HepG2 (cell line): Measurements from ENCODE around the gene CCL27. TPM values are rescaled to one million over a fixed set of nuclear protein-coding genes. Genes with fewer than 3 reads are reported as not detected.

Experiments
- CBX5 ChIP-seq: sonication (generic); formaldehyde crosslinking; IDR thresholded peaks from 2 replicates; pipeline ENCODE4 v1.4.0; 2020; ENCODE audit warnings: missing genetic modification reagents, borderline replicate concordance
- CENPT ChIP-seq: sonication (generic); formaldehyde crosslinking; IDR thresholded peaks from 2 replicates; pipeline ENCODE4 v1.8.0; 2022; ENCODE audit warnings: low read depth, mild to moderate bottlenecking, moderate library complexity, missing genetic modification reagents
- MYNN ChIP-seq: sonication (generic); formaldehyde crosslinking; IDR thresholded peaks from 2 replicates; pipeline ENCODE4 v1.4.0; 2020; ENCODE audit warnings: mild to moderate bottlenecking, low read depth, missing genetic modification reagents
- SETDB1 ChIP-seq: sonication (generic); formaldehyde crosslinking; IDR thresholded peaks from 2 replicates; pipeline ENCODE4 v1.5.1; 2020; ENCODE audit warnings: missing genetic modification reagents, mild to moderate bottlenecking, borderline replicate concordance
- SRSF4 ChIP-seq: fragments of 200-400 bp; formaldehyde crosslinking; IDR thresholded peaks from one replicate; pipeline ENCODE4 v1.6.1; 2018; ENCODE audit warnings: mild to moderate bottlenecking, low read depth, low read length, moderate library complexity; ENCODE audit not compliant: poor library complexity, severe bottlenecking
- TMF1 ChIP-seq: sonication (generic); formaldehyde crosslinking; IDR thresholded peaks from 2 replicates; pipeline ENCODE4 v1.8.1; 2022; ENCODE audit warnings: low read depth, missing genetic modification reagents
- XRCC5 ChIP-seq: fragments of 200-400 bp; formaldehyde crosslinking; optimal IDR thresholded peaks from 2 replicates; pipeline ENCODE3; 2017; ENCODE audit warnings: mild to moderate bottlenecking, low read length
- ZNF260 ChIP-seq: sonication (generic); formaldehyde crosslinking; IDR thresholded peaks from 2 replicates; pipeline ENCODE4 v1.4.0; 2020; ENCODE audit warnings: missing genetic modification reagents, low read depth, mild to moderate bottlenecking, borderline replicate concordance
- ZNF263 ChIP-seq: sonication (generic); formaldehyde crosslinking; IDR thresholded peaks from 2 replicates; pipeline ENCODE4 v1.4.0; 2020; ENCODE audit warnings: missing genetic modification reagents
- ZNF30 ChIP-seq: sonication (generic); formaldehyde crosslinking; IDR thresholded peaks from 2 replicates; pipeline ENCODE4 v1.5.0; 2020; ENCODE audit warnings: mild to moderate bottlenecking, missing genetic modification reagents
- ZNF564 ChIP-seq: sonication (generic); formaldehyde crosslinking; IDR thresholded peaks from 2 replicates; pipeline ENCODE4 v1.8.1; 2023; ENCODE audit warnings: mild to moderate bottlenecking, missing genetic modification reagents
- ZNF776 ChIP-seq: sonication (generic); formaldehyde crosslinking; IDR thresholded peaks from 2 replicates; pipeline ENCODE4 v1.4.0; 2020; ENCODE audit warnings: mild to moderate bottlenecking, missing genetic modification reagents
- ZNF780A ChIP-seq: sonication (generic); formaldehyde crosslinking; IDR thresholded peaks from 2 replicates; pipeline ENCODE4 v1.8.0; 2022; ENCODE audit warnings: mild to moderate bottlenecking, missing genetic modification reagents, moderate library complexity
- ZNF788 ChIP-seq: sonication (generic); formaldehyde crosslinking; IDR thresholded peaks from 2 replicates; pipeline ENCODE4 v1.5.0; 2020; ENCODE audit warnings: mild to moderate bottlenecking, missing genetic modification reagents, borderline replicate concordance
- polyA plus RNA-seq, 8 experiments: library from polyadenylated mRNA; depleted of rRNA in 3 of 8; stranded (reverse) in 7 of 8; unstranded in 1 of 8; fragments of >200 nt; fragmentation: Illumina TruSeq in 4 of 8; extraction: Trizol in 4 of 8; gene quantifications; 2 replicates each; pipeline versions ENCODE4 v1.2.1 to v1.2.3, GENCODE V29; 2011 to 2016; ENCODE audit warnings: low read depth in 4 of 8, missing spikeins in 1 of 8, mixed read lengths in 1 of 8; ENCODE audit not compliant: insufficient read depth in 1 of 8
- total RNA-seq, 5 experiments: library from RNA; depleted of rRNA; stranded (reverse); fragments of >200 nt; fragmentation: Illumina TruSeq; extraction: Trizol; gene quantifications; 2 replicates each; pipeline ENCODE4 v1.2.3, GENCODE V29; 2016; ENCODE audit warnings: low read depth in 1 of 5
- TF ChIP-seq, protein P1 (sequence below), 2 experiments: sonication (generic) in 1 of 2; formaldehyde crosslinking in 1 of 2; IDR thresholded peaks; 2 replicates each; pipeline versions ENCODE4 v1.4.0 to v1.6.1; 2016 to 2020; ENCODE audit warnings: borderline replicate concordance in 1 of 2, low read depth in 1 of 2, mild to moderate bottlenecking in 1 of 2, missing genetic modification reagents in 1 of 2
- TF ChIP-seq, protein P2 (sequence below): sonication (generic); formaldehyde crosslinking; IDR thresholded peaks from 2 replicates; pipeline ENCODE4 v1.4.0; 2020; ENCODE audit warnings: mild to moderate bottlenecking, missing genetic modification reagents
- TF ChIP-seq, protein P3 (sequence below): sonication (generic); formaldehyde crosslinking; IDR thresholded peaks from 2 replicates; pipeline ENCODE4 v1.5.1; 2020; ENCODE audit warnings: missing genetic modification reagents, mild to moderate bottlenecking, borderline replicate concordance
- TF ChIP-seq, protein P4 (sequence below): sonication (generic); formaldehyde crosslinking; IDR thresholded peaks from 2 replicates; pipeline ENCODE4 v1.8.1; 2023; ENCODE audit warnings: mild to moderate bottlenecking, missing genetic modification reagents

The CCL27 gene
- total and polyA plus RNA-seq, 2 of the 13 experiments (the other 11 are each of a cell fraction or from before 2014, with no cell fraction given): not detected

DNA sequence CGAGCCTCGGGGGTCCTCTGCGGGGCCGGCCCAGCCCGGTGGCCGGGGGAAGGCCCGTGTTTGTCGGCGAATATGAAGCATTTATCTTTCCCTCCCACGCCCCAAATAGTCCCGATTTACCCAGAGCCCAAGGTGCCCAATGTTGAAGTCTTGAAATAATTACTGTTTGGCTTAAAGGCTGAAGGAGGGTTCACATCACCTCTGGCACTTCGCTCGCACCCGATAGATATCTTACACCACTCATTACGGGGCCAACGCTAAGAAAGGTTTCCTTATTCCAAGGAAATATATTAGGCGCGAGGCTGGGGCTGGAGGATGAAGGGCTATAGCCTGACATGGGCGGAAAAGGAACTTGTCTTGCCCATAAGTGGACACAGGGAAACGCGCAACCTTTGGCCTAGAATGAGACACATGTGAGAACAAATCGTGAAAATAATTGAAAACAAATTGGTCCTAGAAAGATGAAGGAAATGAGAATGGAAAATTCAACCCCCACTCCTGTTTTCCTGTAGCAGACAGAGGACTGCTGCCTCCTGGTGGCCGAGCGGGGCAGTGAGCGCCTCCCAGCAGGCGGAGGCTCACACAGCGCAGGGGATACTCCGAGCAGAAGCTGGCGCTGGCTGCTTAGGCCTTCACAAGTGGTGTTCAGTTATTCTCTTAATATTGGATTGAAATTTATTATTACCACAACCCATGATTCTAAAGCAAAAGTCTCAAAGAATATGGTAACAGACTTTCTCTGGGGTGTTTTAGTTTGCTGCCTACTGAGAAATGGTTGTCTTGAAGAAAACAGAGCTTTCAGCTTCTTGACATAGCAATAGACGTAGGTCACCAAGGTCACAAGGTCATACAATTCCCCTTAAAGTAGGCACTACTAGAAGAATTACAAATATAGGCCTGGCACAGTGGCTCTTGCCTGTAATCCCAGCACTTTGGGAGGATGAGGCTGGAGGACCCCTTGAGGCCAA, 39.6 kb upstream of the CCL27 start (continued):
- TF ChIP-seq ZNF30 (CRISPR knock-in tag) (no peak), TMF1 (CRISPR knock-in tag) (no peak), SRSF4 (no peak), SETDB1 (CRISPR knock-in tag) (no peak), MYNN (CRISPR knock-in tag) (no peak), CBX5 (CRISPR knock-in tag) (0 out of 2 replicates have a peak, but pooled peaks have one; percentile 35), CENPT (CRISPR knock-in tag) (no peak), ZNF564 (no peak), ZNF788 (CRISPR knock-in tag) (no peak), ZNF263 (no peak), ZNF260 (CRISPR knock-in tag) (no peak), ZNF776 (CRISPR knock-in tag) (no peak), ZNF780A (no peak), XRCC5 (peak; percentile 56)
- TF ChIP-seq, protein P1, sequence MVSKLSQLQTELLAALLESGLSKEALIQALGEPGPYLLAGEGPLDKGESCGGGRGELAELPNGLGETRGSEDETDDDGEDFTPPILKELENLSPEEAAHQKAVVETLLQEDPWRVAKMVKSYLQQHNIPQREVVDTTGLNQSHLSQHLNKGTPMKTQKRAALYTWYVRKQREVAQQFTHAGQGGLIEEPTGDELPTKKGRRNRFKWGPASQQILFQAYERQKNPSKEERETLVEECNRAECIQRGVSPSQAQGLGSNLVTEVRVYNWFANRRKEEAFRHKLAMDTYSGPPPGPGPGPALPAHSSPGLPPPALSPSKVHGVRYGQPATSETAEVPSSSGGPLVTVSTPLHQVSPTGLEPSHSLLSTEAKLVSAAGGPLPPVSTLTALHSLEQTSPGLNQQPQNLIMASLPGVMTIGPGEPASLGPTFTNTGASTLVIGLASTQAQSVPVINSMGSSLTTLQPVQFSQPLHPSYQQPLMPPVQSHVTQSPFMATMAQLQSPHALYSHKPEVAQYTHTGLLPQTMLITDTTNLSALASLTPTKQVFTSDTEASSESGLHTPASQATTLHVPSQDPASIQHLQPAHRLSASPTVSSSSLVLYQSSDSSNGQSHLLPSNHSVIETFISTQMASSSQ (IDR thresholded peaks at IDR 0.05; ENCODE audit: low read depth): no peak
- TF ChIP-seq, protein P1 (CRISPR knock-in tag; IDR thresholded peaks at IDR 0.05; ENCODE audit: borderline replicate concordance): no peak
- TF ChIP-seq, protein P2, sequence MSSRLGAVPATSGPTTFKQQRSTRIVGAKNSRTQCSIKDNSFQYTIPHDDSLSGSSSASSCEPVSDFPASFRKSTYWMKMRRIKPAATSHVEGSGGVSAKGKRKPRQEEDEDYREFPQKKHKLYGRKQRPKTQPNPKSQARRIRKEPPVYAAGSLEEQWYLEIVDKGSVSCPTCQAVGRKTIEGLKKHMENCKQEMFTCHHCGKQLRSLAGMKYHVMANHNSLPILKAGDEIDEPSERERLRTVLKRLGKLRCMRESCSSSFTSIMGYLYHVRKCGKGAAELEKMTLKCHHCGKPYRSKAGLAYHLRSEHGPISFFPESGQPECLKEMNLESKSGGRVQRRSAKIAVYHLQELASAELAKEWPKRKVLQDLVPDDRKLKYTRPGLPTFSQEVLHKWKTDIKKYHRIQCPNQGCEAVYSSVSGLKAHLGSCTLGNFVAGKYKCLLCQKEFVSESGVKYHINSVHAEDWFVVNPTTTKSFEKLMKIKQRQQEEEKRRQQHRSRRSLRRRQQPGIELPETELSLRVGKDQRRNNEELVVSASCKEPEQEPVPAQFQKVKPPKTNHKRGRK (CRISPR knock-in tag): no peak
- TF ChIP-seq, protein P3, sequence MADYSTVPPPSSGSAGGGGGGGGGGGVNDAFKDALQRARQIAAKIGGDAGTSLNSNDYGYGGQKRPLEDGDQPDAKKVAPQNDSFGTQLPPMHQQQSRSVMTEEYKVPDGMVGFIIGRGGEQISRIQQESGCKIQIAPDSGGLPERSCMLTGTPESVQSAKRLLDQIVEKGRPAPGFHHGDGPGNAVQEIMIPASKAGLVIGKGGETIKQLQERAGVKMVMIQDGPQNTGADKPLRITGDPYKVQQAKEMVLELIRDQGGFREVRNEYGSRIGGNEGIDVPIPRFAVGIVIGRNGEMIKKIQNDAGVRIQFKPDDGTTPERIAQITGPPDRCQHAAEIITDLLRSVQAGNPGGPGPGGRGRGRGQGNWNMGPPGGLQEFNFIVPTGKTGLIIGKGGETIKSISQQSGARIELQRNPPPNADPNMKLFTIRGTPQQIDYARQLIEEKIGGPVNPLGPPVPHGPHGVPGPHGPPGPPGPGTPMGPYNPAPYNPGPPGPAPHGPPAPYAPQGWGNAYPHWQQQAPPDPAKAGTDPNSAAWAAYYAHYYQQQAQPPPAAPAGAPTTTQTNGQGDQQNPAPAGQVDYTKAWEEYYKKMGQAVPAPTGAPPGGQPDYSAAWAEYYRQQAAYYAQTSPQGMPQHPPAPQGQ (CRISPR knock-in tag): no peak
- TF ChIP-seq, protein P4, sequence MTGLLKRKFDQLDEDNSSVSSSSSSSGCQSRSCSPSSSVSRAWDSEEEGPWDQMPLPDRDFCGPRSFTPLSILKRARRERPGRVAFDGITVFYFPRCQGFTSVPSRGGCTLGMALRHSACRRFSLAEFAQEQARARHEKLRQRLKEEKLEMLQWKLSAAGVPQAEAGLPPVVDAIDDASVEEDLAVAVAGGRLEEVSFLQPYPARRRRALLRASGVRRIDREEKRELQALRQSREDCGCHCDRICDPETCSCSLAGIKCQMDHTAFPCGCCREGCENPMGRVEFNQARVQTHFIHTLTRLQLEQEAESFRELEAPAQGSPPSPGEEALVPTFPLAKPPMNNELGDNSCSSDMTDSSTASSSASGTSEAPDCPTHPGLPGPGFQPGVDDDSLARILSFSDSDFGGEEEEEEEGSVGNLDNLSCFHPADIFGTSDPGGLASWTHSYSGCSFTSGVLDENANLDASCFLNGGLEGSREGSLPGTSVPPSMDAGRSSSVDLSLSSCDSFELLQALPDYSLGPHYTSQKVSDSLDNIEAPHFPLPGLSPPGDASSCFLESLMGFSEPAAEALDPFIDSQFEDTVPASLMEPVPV: no peak
